HCT116 (cell line): ENCODE data around the gene MFN1. TPM values are rescaled to one million over a fixed set of nuclear protein-coding genes. Genes with fewer than 3 reads are reported as not detected.

Source experiments
- ATAC-seq: fragments of 200-7000 bp; cut with Tn5 transposase; 2 replicates; pipeline ENCODE4 v1.9.1; 2020; ENCODE audit warnings: mild to moderate bottlenecking, moderate library complexity
- BruUV-seq: library from RNA; stranded (reverse); fragments of 400-500 nt; replicated peaks from 2 replicates; lab custom pipeline; 2021; lab: Mats Ljungman, UMichigan
- CTCF ChIA-PET: fragments of 300-600 bp; sonication (Branson Sonifier 250); formaldehyde crosslinking; loops from one replicate; lab custom pipeline; 2021; ENCODE audit warnings: antibody characterized with exemption; lab: Charles Lee
- POLR2A ChIA-PET: fragments of 300-600, 350-600 bp; sonication (Branson Sonifier 250); formaldehyde crosslinking; loops from one replicate; lab custom pipeline; 2021; ENCODE audit warnings: antibody characterized with exemption; lab: Charles Lee
- RAD21 ChIA-PET, 2 experiments: fragments of 300-600 bp; sonication (Branson Sonifier 250); formaldehyde crosslinking; loops; one replicate each; lab custom pipeline; 2023; ENCODE audit warnings: low total read pairs in 2 of 2; ENCODE audit not compliant: uncharacterized antibody in 2 of 2, unreplicated experiment in 2 of 2, low non-redundant PET in 1 of 2; lab: Charles Lee
- DNase-seq: peaks from one replicate; pipeline ENCODE4 v3.0.0-alpha.2; 2010; ENCODE audit warnings: low read depth, low spot score
- H2AFZ ChIP-seq: fragments of 200-600 bp; shearing (Covaris generic), sonication (generic); 2 replicates; pipeline ENCODE4 v1.6.1; 2017; ENCODE audit warnings: low read depth, mixed run types, mixed read lengths, antibody characterized with exemption, low read length; ENCODE audit not compliant: poor library complexity, severe bottlenecking
- H3K27ac ChIP-seq: 2 replicates; pipeline ENCODE4 v1.5.1; 2012; ENCODE audit warnings: low read depth, low read length
- H3K27me3 ChIP-seq: fragments of 200-600 bp; sonication (generic); 2 replicates; pipeline ENCODE4 v1.6.1; 2016; ENCODE audit warnings: mixed run types, low read length, mixed read lengths; ENCODE audit not compliant: insufficient read depth
- H3K36me3 ChIP-seq, 2 experiments: fragments of 200-500 bp in 1 of 2; fragments of 200-600 bp in 1 of 2; sonication (Bioruptor generic) in 1 of 2; sonication (generic) in 1 of 2; 2 replicates each; pipeline versions ENCODE4 v1.5.1 to v1.6.1; 2014 to 2016; ENCODE audit warnings: low read length in 2 of 2, inconsistent platforms in 1 of 2, mixed read lengths in 1 of 2, mixed run types in 1 of 2; ENCODE audit not compliant: insufficient read depth in 2 of 2, control insufficient read depth in 1 of 2
- H3K4me1 ChIP-seq, 2 experiments: fragments of 200-600 bp in 1 of 2; sonication (generic) in 1 of 2; 2 replicates each; pipeline versions ENCODE4 v1.5.1 to v1.6.1; 2012 to 2017; ENCODE audit warnings: low read length in 2 of 2, inconsistent platforms in 1 of 2, mild to moderate bottlenecking in 1 of 2, mixed read lengths in 1 of 2, mixed run types in 1 of 2, moderate library complexity in 1 of 2; ENCODE audit not compliant: insufficient read depth in 2 of 2, control insufficient read depth in 1 of 2
- H3K4me2 ChIP-seq: fragments of 200-600 bp; sonication (generic); 2 replicates; pipeline ENCODE4 v1.6.1; 2017; ENCODE audit warnings: mixed run types, low read length, mixed read lengths
- H3K4me3 ChIP-seq, 2 experiments: fragments of 200-600 bp in 1 of 2; sonication (generic) in 1 of 2; replicated peaks in 1 of 2; 2 replicates each; pipeline ENCODE4 v1.5.1; 2011 to 2016; ENCODE audit warnings: low read length in 2 of 2, control low read depth in 1 of 2, low read depth in 1 of 2, mild to moderate bottlenecking in 1 of 2, mixed read lengths in 1 of 2, mixed run types in 1 of 2
- H3K79me2 ChIP-seq: fragments of 200-600 bp; sonication (generic); 2 replicates; pipeline ENCODE4 v1.6.1; 2017; ENCODE audit warnings: mild to moderate bottlenecking, mixed run types, low read length, moderate library complexity, mixed read lengths; ENCODE audit not compliant: insufficient read depth
- H3K9ac ChIP-seq: fragments of 200-600 bp; sonication (generic); 2 replicates; pipeline ENCODE4 v1.6.1; 2016; ENCODE audit warnings: low read length, mixed read lengths
- H3K9me2 ChIP-seq: fragments of 200-600 bp; sonication (generic), shearing (Covaris generic); 2 replicates; pipeline ENCODE4 v1.6.1; 2017; ENCODE audit warnings: mixed run types, mild to moderate bottlenecking, moderate library complexity; ENCODE audit not compliant: insufficient read depth
- H3K9me3 ChIP-seq, 2 experiments: fragments of 200-500 bp in 1 of 2; fragments of 200-600 bp in 1 of 2; sonication (Bioruptor generic) in 1 of 2; sonication (generic) in 1 of 2; 2 replicates each; pipeline ENCODE4 v1.6.1; 2014 to 2017; ENCODE audit warnings: low read length in 2 of 2, mixed read lengths in 2 of 2, inconsistent platforms in 1 of 2, low read depth in 1 of 2, mild to moderate bottlenecking in 1 of 2, mixed run types in 1 of 2, moderate library complexity in 1 of 2; ENCODE audit not compliant: control insufficient read depth in 1 of 2, insufficient read depth in 1 of 2
- H4K20me1 ChIP-seq: fragments of 200-600 bp; sonication (generic), shearing (Covaris generic); 2 replicates; pipeline ENCODE4 v1.6.1; 2017; ENCODE audit warnings: mixed run types, mild to moderate bottlenecking, moderate library complexity; ENCODE audit not compliant: insufficient read depth
- CBX3 ChIP-seq: IDR thresholded peaks from 2 replicates; pipeline ENCODE4 v1.6.1; 2012; ENCODE audit warnings: low read depth
- EZH2 ChIP-seq: fragments of 200-600 bp; sonication (generic); IDR thresholded peaks from 2 replicates; pipeline ENCODE4 v1.6.1; 2017; ENCODE audit warnings: antibody characterized with exemption, mixed run types
- POLR2AphosphoS5 ChIP-seq: IDR thresholded peaks from 2 replicates; pipeline ENCODE4 v1.6.1; 2011; ENCODE audit warnings: mild to moderate bottlenecking, low read depth, low read length, moderate library complexity
- SP1 ChIP-seq: IDR thresholded peaks from 2 replicates; pipeline ENCODE4 v1.6.1; 2012; ENCODE audit warnings: low read depth
- ZNF274 ChIP-seq: fragments of 200-500 bp; sonication (Bioruptor generic); IDR thresholded peaks from 2 replicates; pipeline ENCODE4 v1.6.1; 2014; ENCODE audit warnings: mild to moderate bottlenecking, low read depth, low read length, inconsistent platforms
- intact Hi-C: fragments of 100-400 bp; cut with micrococcal nuclease; formaldehyde crosslinking; loops from 2 replicates; pipeline ENCODE4 v1.10.0; 2022
- total RNA-seq: library from RNA; stranded (reverse); gene quantifications from one replicate; pipeline ENCODE4 v1.2.1, GENCODE V29; 2021; ENCODE audit not compliant: unreplicated experiment
- TF ChIP-seq, protein P1 (sequence below): IDR thresholded peaks from 2 replicates; pipeline ENCODE4 v1.6.1; 2012; ENCODE audit warnings: low read depth
- TF ChIP-seq, protein P2 (sequence below): IDR thresholded peaks from 2 replicates; pipeline ENCODE4 v1.6.1; 2012

Gene MFN1
- total RNA-seq, 1 experiment from 2014 or later, result 54.6 TPM

DNA sequence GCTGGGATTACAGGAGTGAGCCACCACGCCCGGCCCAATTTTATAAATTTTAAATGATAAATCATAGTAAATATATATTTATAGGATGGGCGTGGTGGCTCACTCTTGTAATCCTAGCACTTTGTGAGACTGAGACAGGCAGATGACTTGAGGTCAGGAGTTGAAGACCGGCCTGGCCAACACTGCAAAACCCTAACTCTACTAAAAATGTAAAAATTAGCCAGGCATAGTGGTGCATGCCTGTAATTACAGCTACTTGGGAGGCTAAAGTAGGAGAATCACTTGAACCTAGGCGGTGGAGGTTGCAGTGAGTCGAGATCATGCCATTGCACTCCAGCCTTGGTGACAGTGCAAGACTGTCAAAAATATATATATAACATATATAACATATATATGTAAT lies 26.4 kb downstream of the MFN1 start:
- CTCF ChIA-PET, result no interaction called here
- Histone ChIP-seq H3K27me3 (no peaks in the 10 kb centered on the region), H3K4me3 (no peak overlapping the region), H2AFZ (no peak overlapping the region), H3K9ac (no peak overlapping the region), H3K4me1 (no peaks in the 10 kb centered on the region), H3K4me2 (no peak overlapping the region), H3K9me2 (no peaks in the 10 kb centered on the region), H3K9me3 (no peaks in the 10 kb centered on the region), H3K79me2 (no peaks in the 10 kb centered on the region), H4K20me1 (no peaks in the 10 kb centered on the region), H3K27ac (no peak overlapping the region), H3K36me3 (peaks cover 0 to 19% of the 10 kb centered on the region in 2 experiments; a peak in 2 of 4 replicates)
- TF ChIP-seq, protein P1, sequence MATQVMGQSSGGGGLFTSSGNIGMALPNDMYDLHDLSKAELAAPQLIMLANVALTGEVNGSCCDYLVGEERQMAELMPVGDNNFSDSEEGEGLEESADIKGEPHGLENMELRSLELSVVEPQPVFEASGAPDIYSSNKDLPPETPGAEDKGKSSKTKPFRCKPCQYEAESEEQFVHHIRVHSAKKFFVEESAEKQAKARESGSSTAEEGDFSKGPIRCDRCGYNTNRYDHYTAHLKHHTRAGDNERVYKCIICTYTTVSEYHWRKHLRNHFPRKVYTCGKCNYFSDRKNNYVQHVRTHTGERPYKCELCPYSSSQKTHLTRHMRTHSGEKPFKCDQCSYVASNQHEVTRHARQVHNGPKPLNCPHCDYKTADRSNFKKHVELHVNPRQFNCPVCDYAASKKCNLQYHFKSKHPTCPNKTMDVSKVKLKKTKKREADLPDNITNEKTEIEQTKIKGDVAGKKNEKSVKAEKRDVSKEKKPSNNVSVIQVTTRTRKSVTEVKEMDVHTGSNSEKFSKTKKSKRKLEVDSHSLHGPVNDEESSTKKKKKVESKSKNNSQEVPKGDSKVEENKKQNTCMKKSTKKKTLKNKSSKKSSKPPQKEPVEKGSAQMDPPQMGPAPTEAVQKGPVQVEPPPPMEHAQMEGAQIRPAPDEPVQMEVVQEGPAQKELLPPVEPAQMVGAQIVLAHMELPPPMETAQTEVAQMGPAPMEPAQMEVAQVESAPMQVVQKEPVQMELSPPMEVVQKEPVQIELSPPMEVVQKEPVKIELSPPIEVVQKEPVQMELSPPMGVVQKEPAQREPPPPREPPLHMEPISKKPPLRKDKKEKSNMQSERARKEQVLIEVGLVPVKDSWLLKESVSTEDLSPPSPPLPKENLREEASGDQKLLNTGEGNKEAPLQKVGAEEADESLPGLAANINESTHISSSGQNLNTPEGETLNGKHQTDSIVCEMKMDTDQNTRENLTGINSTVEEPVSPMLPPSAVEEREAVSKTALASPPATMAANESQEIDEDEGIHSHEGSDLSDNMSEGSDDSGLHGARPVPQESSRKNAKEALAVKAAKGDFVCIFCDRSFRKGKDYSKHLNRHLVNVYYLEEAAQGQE, result no peak
- TF ChIP-seq POLR2AphosphoS5 (no peak), SP1 (no peak)
- ATAC-seq (0 out of 2 replicates have a peak, but pooled peaks have one; percentile 57), DNase-seq (no peak)
- POLR2A ChIA-PET, result no interaction called here
- intact Hi-C loops, result no loop called here
- RAD21 ChIA-PET, result no interaction called here
- BruUV-seq, result no TSS peak

DNA sequence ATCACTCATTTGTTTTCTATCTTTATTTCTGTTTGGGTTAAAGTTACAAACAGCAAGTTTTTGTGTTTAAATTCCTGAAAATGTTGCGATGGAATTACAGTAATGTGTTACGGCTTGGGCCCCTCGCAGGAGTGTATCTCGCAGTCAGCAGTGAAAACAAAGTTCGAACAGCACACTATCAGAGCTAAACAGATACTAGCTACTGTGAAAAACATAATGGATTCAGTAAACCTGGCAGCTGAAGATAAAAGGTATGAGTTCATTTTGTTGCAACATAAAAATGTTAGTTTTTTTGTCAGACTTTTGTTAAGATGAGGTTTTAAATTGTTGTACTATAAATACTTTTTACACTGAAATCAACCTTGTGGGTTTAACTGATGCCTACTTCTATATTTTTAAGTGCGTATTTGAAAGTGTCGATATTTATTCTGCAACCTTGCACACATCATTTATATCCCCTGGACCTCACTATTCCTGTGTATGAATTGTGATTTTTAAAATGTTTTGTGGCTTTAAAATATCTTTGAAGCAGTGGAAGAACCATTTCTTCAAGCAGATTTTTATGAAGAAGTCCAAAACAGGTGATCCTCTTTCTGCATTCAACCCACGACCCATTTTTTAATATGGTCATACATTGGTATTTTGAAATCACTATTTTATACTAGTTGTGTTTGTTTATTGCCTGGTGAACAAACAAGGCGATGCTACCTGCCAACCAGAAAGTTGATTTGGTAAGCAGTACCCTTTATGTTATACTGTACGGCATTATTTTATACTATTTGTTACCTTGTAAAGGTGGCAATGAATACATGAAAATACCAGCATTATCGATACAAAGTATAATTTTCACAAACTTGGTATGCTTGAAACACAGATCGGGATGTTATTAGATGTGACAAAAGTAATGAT lies 27.8 kb downstream of the MFN1 start:
- Histone ChIP-seq H3K9ac (no peak overlapping the region), H4K20me1 (no peaks in the 10 kb centered on the region), H3K4me2 (no peak overlapping the region), H3K36me3 (peaks cover 0 to 18% of the 10 kb centered on the region in 2 experiments; a peak in 3 of 4 replicates), H3K9me2 (no peaks in the 10 kb centered on the region), H2AFZ (no peak overlapping the region), H3K27ac (no peak overlapping the region), H3K27me3 (no peaks in the 10 kb centered on the region), H3K4me1 (no peaks in the 10 kb centered on the region), H3K79me2 (no peaks in the 10 kb centered on the region), H3K9me3 (no peaks in the 10 kb centered on the region), H3K4me3 (no peak overlapping the region)
- ChIA-PET RAD21 (no interaction called here), POLR2A (no interaction called here), CTCF (no interaction called here)
- BruUV-seq, result no TSS peak
- intact Hi-C loops, result no loop called here
- DNase-seq (no peak), ATAC-seq (no peak)
- TF ChIP-seq, protein P1, result no peak
- TF ChIP-seq POLR2AphosphoS5, result no peak
- TF ChIP-seq ZNF274, result no peak
- no peak for TF ChIP-seq EZH2
- TF ChIP-seq CBX3, result no peak
- TF ChIP-seq, protein P2, sequence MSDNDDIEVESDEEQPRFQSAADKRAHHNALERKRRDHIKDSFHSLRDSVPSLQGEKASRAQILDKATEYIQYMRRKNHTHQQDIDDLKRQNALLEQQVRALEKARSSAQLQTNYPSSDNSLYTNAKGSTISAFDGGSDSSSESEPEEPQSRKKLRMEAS, result no peak
